SK-N-SH (cell line): ENCODE measurements around the gene EYA2. TPM values are rescaled to one million over a fixed set of nuclear protein-coding genes. Genes with fewer than 3 reads are reported as not detected.

ENCODE experiments used
- CTCF ChIA-PET: fragments of 300-600, 350-600 bp; formaldehyde crosslinking; extraction: SDS; loops from one replicate; lab custom pipeline; 2021; lab: Yijun Ruan, JAX
- POLR2A ChIA-PET: fragments of 350-600 bp; sonication (Branson Sonifier 250); formaldehyde crosslinking; extraction: SDS; loops from one replicate; lab custom pipeline; 2020; ENCODE audit warnings: antibody characterized with exemption, inconsistent platforms; lab: Yijun Ruan, JAX
- DNase-seq: peaks from one replicate; pipeline ENCODE4 v3.0.0; 2012
- H2AFZ ChIP-seq: fragments of 200-600 bp; sonication (generic); 2 replicates; pipeline ENCODE4 v1.8.1; 2016; ENCODE audit warnings: antibody characterized with exemption, mild to moderate bottlenecking, low read depth
- H3F3A ChIP-seq: fragments of 200-600 bp; sonication (generic); replicated peaks from 2 replicates; pipeline ENCODE3; 2016; ENCODE audit warnings: antibody characterized with exemption, mild to moderate bottlenecking; ENCODE audit not compliant: insufficient read depth
- H3K27ac ChIP-seq, 2 experiments: fragments of 200-500 bp in 1 of 2; fragments of 200-600 bp in 1 of 2; sonication (Bioruptor generic) in 1 of 2; sonication (generic), shearing (Covaris generic) in 1 of 2; 2 replicates each; pipeline versions ENCODE4 v1.5.1 to v1.6.1; 2014 to 2016; ENCODE audit warnings: low read depth in 2 of 2, inconsistent platforms in 1 of 2, low read length in 1 of 2, mild to moderate bottlenecking in 1 of 2, mixed read lengths in 1 of 2
- H3K27me3 ChIP-seq: fragments of 200-600 bp; sonication (generic), shearing (Covaris generic); 2 replicates; pipeline ENCODE4 v1.6.1; 2016; ENCODE audit warnings: mixed run types; ENCODE audit not compliant: insufficient read depth
- H3K36me3 ChIP-seq, 2 experiments: fragments of 200-500 bp in 1 of 2; fragments of 200-600 bp in 1 of 2; sonication (Bioruptor generic) in 1 of 2; sonication (generic) in 1 of 2; replicated peaks in 1 of 2; 2 replicates each; pipeline versions ENCODE3 to v1.5.1; 2014 to 2016; ENCODE audit warnings: low read length in 1 of 2, mild to moderate bottlenecking in 1 of 2; ENCODE audit not compliant: insufficient read depth in 2 of 2, control insufficient read depth in 1 of 2
- H3K4me1 ChIP-seq, 2 experiments: fragments of 200-500 bp in 1 of 2; fragments of 200-600 bp in 1 of 2; sonication (Bioruptor generic) in 1 of 2; sonication (generic), shearing (Covaris generic) in 1 of 2; 2 replicates each; pipeline versions ENCODE4 v1.5.1 to v1.6.1; 2014 to 2016; ENCODE audit warnings: low read depth in 1 of 2, low read length in 1 of 2, mixed run types in 1 of 2; ENCODE audit not compliant: insufficient read depth in 2 of 2, control insufficient read depth in 1 of 2
- H3K4me2 ChIP-seq: fragments of 200-600 bp; sonication (generic), shearing (Covaris generic); 2 replicates; pipeline ENCODE4 v1.6.1; 2017; ENCODE audit warnings: mixed run types
- H3K4me3 ChIP-seq, 2 experiments: fragments of 200-500 bp in 1 of 2; fragments of 200-600 bp in 1 of 2; sonication (Bioruptor generic) in 1 of 2; sonication (generic), shearing (Covaris generic) in 1 of 2; 2 replicates each; pipeline versions ENCODE4 v1.5.1 to v1.8.1; 2014 to 2016; ENCODE audit warnings: low read depth in 2 of 2, inconsistent platforms in 1 of 2, low read length in 1 of 2, mild to moderate bottlenecking in 1 of 2, mixed read lengths in 1 of 2, moderate library complexity in 1 of 2
- H3K79me2 ChIP-seq: fragments of 200-600 bp; sonication (generic); 2 replicates; pipeline ENCODE4 v1.8.1; 2017; ENCODE audit warnings: mild to moderate bottlenecking; ENCODE audit not compliant: insufficient read depth
- H3K9ac ChIP-seq: fragments of 200-600 bp; sonication (generic); 2 replicates; pipeline ENCODE4 v1.6.1; 2017; ENCODE audit warnings: mixed run types
- H3K9me2 ChIP-seq: fragments of 200-600 bp; sonication (generic); 2 replicates; pipeline ENCODE4 v1.6.1; 2017; ENCODE audit warnings: mixed run types
- H3K9me3 ChIP-seq: fragments of 200-600 bp; sonication (generic); 2 replicates; pipeline ENCODE4 v1.6.1; 2017; ENCODE audit warnings: mixed run types, mild to moderate bottlenecking, moderate library complexity
- H4K20me1 ChIP-seq: fragments of 200-600 bp; sonication (generic); 2 replicates; pipeline ENCODE4 v1.6.1; 2017; ENCODE audit warnings: mild to moderate bottlenecking, mixed run types; ENCODE audit not compliant: insufficient read depth
- CTCF ChIP-seq: fragments of 200-600 bp; sonication (generic); IDR thresholded peaks from 2 replicates; pipeline ENCODE4 v1.6.1; 2017; ENCODE audit warnings: antibody characterized with exemption, mild to moderate bottlenecking, moderate library complexity
- EP300 ChIP-seq, 2 experiments: IDR thresholded peaks; 2 replicates each; pipeline versions ENCODE4 v1.4.0 to v1.6.1; 2012; ENCODE audit warnings: borderline replicate concordance in 1 of 2, low read depth in 1 of 2, low read length in 1 of 2
- FOXM1 ChIP-seq: IDR thresholded peaks from 2 replicates; pipeline ENCODE4 v1.4.0; 2012; ENCODE audit warnings: low read depth, mild to moderate bottlenecking
- GATA2 ChIP-seq: sonication (generic); formaldehyde crosslinking; IDR thresholded peaks from 2 replicates; pipeline ENCODE4 v1.5.0; 2020; ENCODE audit warnings: mild to moderate bottlenecking, missing genetic modification reagents
- JUND ChIP-seq: IDR thresholded peaks from 2 replicates; pipeline ENCODE4 v1.4.0; 2012
- MAX ChIP-seq: IDR thresholded peaks from 2 replicates; pipeline ENCODE4 v1.4.0; 2012; ENCODE audit warnings: low read depth
- NRF1 ChIP-seq: IDR thresholded peaks from 2 replicates; pipeline ENCODE4 v1.6.1; 2012; ENCODE audit warnings: low read depth, mild to moderate bottlenecking, low read length
- PBX3 ChIP-seq: IDR thresholded peaks from 2 replicates; pipeline ENCODE4; 2012
- POLR2AphosphoS5 ChIP-seq: IDR thresholded peaks from 2 replicates; pipeline ENCODE4 v1.6.1; 2012; ENCODE audit warnings: low read depth, low read length
- RCOR1 ChIP-seq: fragments of 150-350 bp; IDR thresholded peaks from 2 replicates; pipeline ENCODE4 v1.6.1; 2017; ENCODE audit warnings: antibody characterized with exemption, low read length
- REST ChIP-seq: IDR thresholded peaks from 2 replicates; pipeline ENCODE4 v1.6.1; 2012; ENCODE audit warnings: mild to moderate bottlenecking, low read depth, low read length, moderate library complexity
- RFX5 ChIP-seq: IDR thresholded peaks from 2 replicates; pipeline ENCODE4 v1.6.1; 2012; ENCODE audit warnings: mild to moderate bottlenecking, improper control_type of control experiment, low read length
- RXRA ChIP-seq: IDR thresholded peaks from 2 replicates; pipeline ENCODE4 v1.4.0; 2012; ENCODE audit warnings: low read depth, mild to moderate bottlenecking, borderline replicate concordance
- SIN3A ChIP-seq: IDR thresholded peaks from 2 replicates; pipeline ENCODE4 v1.6.1; 2012; ENCODE audit warnings: low read depth, mild to moderate bottlenecking, low read length, moderate library complexity, borderline replicate concordance
- TAF1 ChIP-seq: IDR thresholded peaks from 2 replicates; pipeline ENCODE4 v1.6.1; 2012; ENCODE audit warnings: low read depth, mild to moderate bottlenecking, low read length, moderate library complexity, borderline replicate concordance
- TEAD4 ChIP-seq: IDR thresholded peaks from 2 replicates; pipeline ENCODE4 v1.4.0; 2012; ENCODE audit warnings: mild to moderate bottlenecking, borderline replicate concordance; ENCODE audit not compliant: insufficient read depth
- USF1 ChIP-seq: IDR thresholded peaks from 2 replicates; pipeline ENCODE4 v1.4.0; 2012; ENCODE audit warnings: low read depth, borderline replicate concordance
- YY1 ChIP-seq: IDR thresholded peaks from 2 replicates; pipeline ENCODE4 v1.4.0; 2012; ENCODE audit warnings: low read depth, mild to moderate bottlenecking
- WGBS: methylation state at CpG from one replicate; pipeline ENCODE4 v1.1.6; 2017; ENCODE audit warnings: low lambda C conversion rate; 5-methylcytosine and 5-hydroxymethylcytosine counted together
- polyA plus RNA-seq, 3 experiments: library from polyadenylated mRNA; depleted of rRNA; stranded (reverse); fragments of >200 nt; gene quantifications; 2 replicates each; pipeline ENCODE4 v1.2.3, GENCODE V29; 2012

Gene EYA2
- polyA plus RNA-seq, 1 of the 3 experiments (the other 2 are of a cell fraction), result 0.05 TPM

GRCh38 chr20:47011984-47012383 lies 117.3 kb downstream of the EYA2 start:
- no peaks in the 10 kb centered on the region for H3K9me3 ChIP-seq
- H3K27ac ChIP-seq, result no peak overlapping the region
- H3K4me2 ChIP-seq, result no peak overlapping the region
- ChIA-PET CTCF (no interaction called here), POLR2A (no interaction called here)
- no peaks in the 10 kb centered on the region for H3F3A ChIP-seq
- H3K9ac ChIP-seq, result no peak overlapping the region
- H3K79me2 ChIP-seq, result no peaks in the 10 kb centered on the region
- WGBS, result 36% methylated on average over 5 of the region's 5 CpGs
- H4K20me1 ChIP-seq, result no peaks in the 10 kb centered on the region
- TF ChIP-seq REST (no peak), POLR2AphosphoS5 (no peak), RFX5 (no peak), TEAD4 (no peak), GATA2 (CRISPR knock-in tag) (0 out of 2 replicates have a peak, but pooled peaks have one; percentile 25)
- H3K4me3 ChIP-seq, result no peak overlapping the region
- no peaks in the 10 kb centered on the region for H3K9me2 ChIP-seq
- H3K27me3 ChIP-seq, result no peaks in the 10 kb centered on the region
- H2AFZ ChIP-seq, result no peak overlapping the region
- H3K4me1 ChIP-seq, result peaks cover 0 to 3% of the 10 kb centered on the region in 2 experiments; a peak in 1 of 4 replicates
- no peak for DNase-seq
- no peaks in the 10 kb centered on the region for H3K36me3 ChIP-seq

GRCh38 chr20:47013606-47014005 lies 119.0 kb downstream of the EYA2 start:
- POLR2A ChIA-PET, result no interaction called here
- Histone ChIP-seq H2AFZ (no peak overlapping the region), H3K4me3 (no peak overlapping the region), H3K27me3 (no peaks in the 10 kb centered on the region), H3K4me1 (peaks cover 0 to 3% of the 10 kb centered on the region in 2 experiments; a peak in 1 of 4 replicates), H3K9me3 (no peaks in the 10 kb centered on the region), H3K9ac (no peak overlapping the region), H3K27ac (no peak overlapping the region), H3K4me2 (no peak overlapping the region), H3K79me2 (no peaks in the 10 kb centered on the region), H3K36me3 (no peaks in the 10 kb centered on the region), H3F3A (no peaks in the 10 kb centered on the region), H4K20me1 (no peaks in the 10 kb centered on the region), H3K9me2 (no peaks in the 10 kb centered on the region)
- DNase-seq, result no peak
- CTCF ChIA-PET, result no interaction called here
- TF ChIP-seq PBX3 (no peak), RCOR1 (no peak), MAX (no peak), FOXM1 (no peak), RXRA (no peak), USF1 (no peak), RFX5 (no peak), TAF1 (no peak), JUND (no peak), CTCF (no peak), EP300 (IDR thresholded peaks at IDR 0.05; ENCODE audit: borderline replicate concordance in 1 of 2, low read depth in 1 of 2, low read length in 1 of 2) (no peak), YY1 (no peak), GATA2 (CRISPR knock-in tag) (no peak), NRF1 (no peak), SIN3A (no peak)
- 54% methylated on average over 8 of the region's 8 CpGs for WGBS
